GM12892 (cell line): ENCODE measurements around the gene THAP12.

Experiments used
- POLR2A ChIP-seq: IDR thresholded peaks from 2 replicates; pipeline ENCODE4 v1.6.1; 2011; ENCODE audit warnings: low read depth, low read length, control low read depth
- POLR2AphosphoS5 ChIP-seq: IDR thresholded peaks from 2 replicates; pipeline ENCODE4 v1.6.1; 2011; ENCODE audit warnings: low read depth, low read length, control low read depth
- TAF1 ChIP-seq: IDR thresholded peaks from 2 replicates; pipeline ENCODE4 v1.6.1; 2011; ENCODE audit warnings: low read depth, mild to moderate bottlenecking, control low read depth, low read length, borderline replicate concordance

- no peak for TF ChIP-seq TAF1
- no peak for TF ChIP-seq POLR2AphosphoS5
- no peak for TF ChIP-seq POLR2A
These were observed 33.5 kb downstream of the THAP12 start for GRCh38 chr11:76347466-76347865.
